HG03469 (cell line): ENCODE data around the gene MRPL48.
"Not testable (repeated sequence)": the region's sequence is repeated elsewhere in the genome, so short reads cannot be mapped to it uniquely, and the experiment has no call there.

Experiments
- ATAC-seq: cut with Tn5 transposase; IDR thresholded peaks from one replicate; pipeline ENCODE4 v1.9.1; 2021; ENCODE audit warnings: mild to moderate bottlenecking, moderate library complexity, moderate number of reproducible peaks; ENCODE audit not compliant: unreplicated experiment

Gene MRPL48

GRCh38 chr11:73833067-73833466, 45.4 kb downstream of the MRPL48 start:
- no peak for ATAC-seq

- ATAC-seq, result no peak
Measured at GRCh38 chr11:73838443-73839122, 50.9 kb downstream of the MRPL48 start.

DNA sequence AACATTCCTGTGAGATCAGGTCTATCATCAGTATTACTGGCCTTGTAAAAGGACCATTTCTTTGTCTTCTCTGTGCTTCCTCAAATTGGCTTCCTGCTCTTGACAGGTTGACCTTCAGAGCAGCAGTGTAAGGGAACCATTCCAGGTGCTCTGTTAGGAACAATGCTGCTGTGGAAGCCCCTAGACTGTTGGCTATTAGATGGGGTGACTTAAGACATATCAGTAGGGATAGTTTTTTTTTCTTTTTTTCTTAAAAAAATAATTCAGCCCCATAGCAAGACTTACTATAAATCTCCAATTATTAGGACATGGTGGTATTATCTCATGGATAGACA, 51.4 kb downstream of the MRPL48 start:
- ATAC-seq, result no peak

DNA sequence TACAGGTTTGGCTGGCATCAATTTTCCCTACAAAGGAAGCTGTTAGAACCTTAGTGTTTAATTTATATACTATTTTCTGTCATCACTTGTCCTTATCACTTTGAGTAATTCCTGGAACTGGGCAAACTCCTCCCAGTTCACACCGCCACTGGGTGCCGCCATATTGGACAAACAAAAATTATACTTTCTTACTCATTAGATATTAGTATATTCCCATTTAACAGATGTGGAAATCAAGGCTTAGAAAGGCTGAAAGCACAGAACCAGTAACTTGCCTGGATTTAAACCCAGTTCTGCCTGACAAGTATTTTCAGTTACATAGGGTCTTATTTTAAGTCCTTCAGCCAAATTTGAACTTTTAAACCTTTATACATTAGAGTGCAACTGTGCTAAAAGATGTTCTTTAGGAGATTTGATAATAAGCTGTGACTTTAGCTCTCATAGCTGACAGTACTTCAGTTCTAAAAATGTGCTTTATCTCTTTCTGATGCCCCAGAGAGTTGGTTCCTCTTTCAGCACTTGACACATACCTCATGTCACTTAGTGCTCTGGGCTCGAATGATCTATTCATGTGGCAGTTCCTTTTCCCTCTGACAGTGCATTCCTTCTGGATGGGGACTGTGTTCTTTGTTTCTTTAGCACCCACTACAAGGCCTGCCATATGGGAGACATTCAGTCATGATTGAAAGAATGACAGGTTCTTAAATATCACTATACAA, 63.5 kb downstream of the MRPL48 start:
- ATAC-seq, result no peak

GRCh38 chr11:73852049-73852448, 64.4 kb downstream of the MRPL48 start:
- no peak for ATAC-seq

DNA sequence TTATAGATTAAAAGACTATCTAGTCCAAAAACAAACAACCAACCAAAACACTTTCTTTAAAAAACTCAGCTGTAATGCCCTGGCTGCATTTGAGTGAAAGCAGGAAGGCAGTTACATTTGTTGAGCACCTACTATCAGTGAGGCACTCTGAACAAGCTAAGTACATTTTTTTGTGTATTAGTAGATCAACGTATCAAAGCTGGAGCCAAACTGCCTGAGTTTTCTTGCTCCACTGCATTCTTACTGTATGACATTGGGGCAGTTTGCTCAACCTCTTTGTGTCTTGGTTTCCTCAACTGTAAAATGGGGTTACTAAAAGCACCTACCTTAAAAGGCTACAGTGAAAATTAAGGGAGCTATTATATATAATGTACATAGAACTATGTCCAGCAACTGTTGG, 67.0 kb downstream of the MRPL48 start:
- ATAC-seq, result no peak

DNA sequence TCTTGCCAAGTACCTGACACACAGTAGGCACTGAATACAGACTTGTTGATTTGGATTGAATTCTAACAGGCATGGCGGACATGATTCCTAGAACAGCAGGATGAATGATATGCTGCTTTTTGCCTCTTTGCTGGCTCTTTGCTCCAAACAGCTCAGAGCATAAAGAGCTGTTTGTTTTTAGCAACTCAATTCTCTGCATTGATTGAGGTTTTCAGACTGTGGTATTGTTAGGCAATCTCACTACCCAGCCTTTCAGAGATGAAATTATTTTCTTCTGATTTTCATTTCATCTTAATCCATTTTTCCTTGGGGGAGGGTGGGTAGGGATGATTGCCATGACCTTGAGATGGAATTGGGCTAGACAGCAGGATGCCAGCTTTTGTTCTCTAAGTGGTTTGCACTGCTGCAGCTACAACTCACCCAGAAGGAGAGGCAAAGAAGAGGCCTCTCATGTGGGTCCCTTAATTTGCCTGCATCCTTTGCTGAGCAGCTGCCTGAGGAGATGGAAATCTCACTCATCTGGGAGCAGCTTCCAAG, 68.4 kb downstream of the MRPL48 start:
- ATAC-seq, result no peak

DNA sequence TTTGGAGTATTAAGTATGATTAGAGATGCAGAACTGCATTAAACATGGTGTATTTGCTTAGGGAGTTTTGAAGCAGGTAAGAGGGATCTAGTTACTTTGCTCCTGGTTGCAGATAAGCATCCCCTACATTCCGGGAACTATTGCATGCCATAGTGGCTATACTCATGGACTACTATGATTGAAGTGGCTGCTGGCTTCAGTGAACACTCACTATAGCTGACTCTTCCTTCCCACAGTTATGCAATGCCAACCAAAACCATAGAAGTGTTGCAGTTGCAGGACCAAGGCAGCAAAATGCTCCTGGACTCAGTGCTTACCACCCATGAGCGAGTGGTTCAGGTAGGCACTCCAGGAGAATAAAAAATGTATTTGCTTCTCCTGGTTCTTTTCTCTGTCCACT, 72.0 kb downstream of the MRPL48 start:
- no peak for ATAC-seq

DNA sequence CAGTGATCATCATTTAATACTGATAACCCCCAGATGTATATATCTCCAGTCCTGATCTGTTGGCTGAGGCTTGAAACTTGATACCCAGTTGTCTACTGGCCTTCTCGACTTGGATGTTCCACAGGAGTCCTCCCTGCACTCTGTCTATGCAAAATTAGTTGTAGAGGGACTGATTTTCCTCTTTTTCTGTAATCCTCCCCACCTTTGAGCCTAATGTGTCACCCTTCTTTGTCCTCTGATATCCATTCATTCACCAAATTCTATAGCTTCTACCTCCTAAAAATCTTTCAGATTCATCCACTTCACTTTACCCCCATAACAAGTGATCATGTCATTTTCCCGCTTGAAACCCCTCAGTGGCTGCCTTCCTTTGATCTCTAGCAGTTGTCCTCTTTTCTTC, 72.5 kb downstream of the MRPL48 start:
- ATAC-seq, result no peak

DNA sequence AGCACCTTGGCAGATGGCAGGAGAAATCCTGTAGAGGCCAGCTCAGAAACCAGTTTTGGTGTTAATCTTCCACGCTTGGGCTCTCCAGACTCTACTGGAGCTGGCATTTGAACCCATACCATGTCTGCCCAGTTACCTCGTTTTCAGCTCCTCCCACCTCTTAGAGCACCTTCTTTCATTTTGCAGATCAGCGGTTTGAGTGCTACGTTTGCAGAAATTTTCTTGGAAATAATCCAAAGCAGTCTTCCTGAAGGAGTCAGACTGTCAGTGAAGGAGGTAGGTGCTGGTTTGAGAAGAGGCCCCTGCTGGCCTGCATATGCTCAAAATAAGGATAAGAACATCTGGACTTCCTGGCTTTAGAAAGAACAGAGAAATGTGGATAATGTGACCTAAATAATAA, 75.3 kb downstream of the MRPL48 start:
- ATAC-seq, result no peak

- ATAC-seq, result no peak
Measured at GRCh38 chr11:73866095-73866579, 78.5 kb downstream of the MRPL48 start.

DNA sequence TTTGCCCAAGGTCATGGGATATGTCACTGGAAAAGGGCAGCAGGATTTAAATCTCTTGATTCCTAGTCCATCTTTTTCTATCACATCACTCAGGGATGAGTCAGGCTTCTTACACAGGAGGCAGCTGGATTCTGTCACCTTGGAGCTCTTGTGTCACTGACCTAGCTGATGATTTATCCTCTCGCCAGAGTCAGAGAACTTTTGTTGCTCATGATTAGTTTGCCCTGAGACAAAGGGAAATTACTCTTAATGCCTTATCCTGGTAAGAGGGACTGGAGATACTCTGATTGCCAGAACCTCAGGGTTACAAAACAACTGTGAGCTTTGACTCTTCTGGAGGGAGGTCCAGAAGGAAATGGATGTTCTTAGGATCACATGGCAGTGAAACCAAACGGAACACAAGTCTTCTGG, 78.9 kb downstream of the MRPL48 start:
- ATAC-seq, result no peak

DNA sequence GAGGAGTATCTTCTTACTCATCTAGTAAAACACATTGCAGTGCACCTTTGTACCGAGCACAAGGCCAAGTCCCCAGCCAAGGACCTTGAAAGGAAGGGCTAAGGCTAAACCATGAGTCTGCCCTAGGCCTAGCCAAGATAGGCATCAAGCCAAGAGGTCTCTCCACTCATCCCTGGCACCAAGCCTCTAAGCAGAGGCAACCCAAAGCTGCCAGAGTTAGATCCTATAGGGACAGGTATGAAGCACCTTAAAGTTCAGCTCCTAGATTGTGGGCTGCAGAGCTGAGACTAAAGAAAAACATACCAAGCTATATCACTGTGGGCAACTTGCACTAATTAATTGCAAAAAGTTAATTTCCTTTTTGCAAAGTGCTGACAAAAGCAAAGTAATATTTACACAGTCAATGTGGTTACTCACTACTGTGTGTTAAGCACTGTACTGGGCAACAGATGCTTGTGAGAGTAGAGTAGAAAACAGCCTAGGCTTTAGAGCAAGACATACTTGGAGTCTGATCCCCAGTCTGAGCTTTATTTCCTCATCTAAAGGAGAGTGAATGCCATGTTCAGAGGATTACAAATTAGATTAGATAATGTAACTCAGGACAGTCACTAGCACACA, 81.8 kb downstream of the MRPL48 start:
- no peak for ATAC-seq

DNA sequence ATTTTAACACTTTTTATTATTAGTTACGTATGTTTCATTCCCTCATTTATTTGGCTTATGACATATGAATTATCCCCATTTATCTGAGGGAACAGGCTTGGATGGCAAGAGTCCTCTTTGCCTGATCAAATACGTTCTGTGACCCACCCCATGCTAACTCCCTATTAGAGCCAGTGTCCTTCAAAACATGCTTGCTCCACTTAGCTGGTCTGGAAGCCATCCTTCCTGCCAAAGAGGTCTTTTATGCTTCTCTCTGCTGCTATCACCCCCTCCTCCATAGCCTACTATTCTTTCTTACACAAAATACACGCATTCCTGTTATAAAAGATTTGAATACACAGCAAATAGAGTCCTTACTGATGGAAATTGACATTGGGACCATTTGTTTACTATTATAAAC, 82.6 kb downstream of the MRPL48 start:
- ATAC-seq, result no peak

DNA sequence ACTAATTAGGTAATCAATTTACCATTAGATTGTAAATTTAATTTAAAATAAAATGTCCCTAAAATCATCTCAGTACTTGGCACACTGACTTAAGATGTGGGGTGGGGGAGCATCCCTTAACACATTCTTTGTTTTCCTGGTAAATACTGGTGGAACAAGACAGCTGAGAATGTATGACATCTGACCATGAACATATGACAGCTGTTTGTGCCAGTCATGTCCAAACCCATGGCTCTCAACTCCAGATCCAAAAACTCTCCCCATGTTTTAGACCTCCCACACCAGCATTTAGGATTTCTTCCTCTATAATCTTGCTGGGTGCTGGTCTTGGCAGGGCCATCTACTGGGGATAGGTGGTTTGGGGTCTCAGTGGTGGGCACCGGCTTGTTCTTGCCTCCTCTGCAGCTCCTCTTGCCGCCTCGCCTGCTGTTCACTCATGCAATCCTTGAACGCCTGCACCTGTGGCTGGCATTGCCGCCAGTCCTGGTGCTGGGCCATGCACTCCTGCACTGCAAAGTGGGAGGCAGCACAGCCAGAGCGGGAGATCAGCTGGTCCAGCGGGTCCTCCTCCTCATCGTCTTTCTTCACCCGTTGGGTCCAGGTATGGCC, 85.2 kb downstream of the MRPL48 start:
- ATAC-seq, result no peak

- no peak for ATAC-seq
Measured at GRCh38 chr11:73875380-73875779, 87.7 kb downstream of the MRPL48 start.

GRCh38 chr11:73875840-73876239, 88.2 kb downstream of the MRPL48 start:
- no peak for ATAC-seq

DNA sequence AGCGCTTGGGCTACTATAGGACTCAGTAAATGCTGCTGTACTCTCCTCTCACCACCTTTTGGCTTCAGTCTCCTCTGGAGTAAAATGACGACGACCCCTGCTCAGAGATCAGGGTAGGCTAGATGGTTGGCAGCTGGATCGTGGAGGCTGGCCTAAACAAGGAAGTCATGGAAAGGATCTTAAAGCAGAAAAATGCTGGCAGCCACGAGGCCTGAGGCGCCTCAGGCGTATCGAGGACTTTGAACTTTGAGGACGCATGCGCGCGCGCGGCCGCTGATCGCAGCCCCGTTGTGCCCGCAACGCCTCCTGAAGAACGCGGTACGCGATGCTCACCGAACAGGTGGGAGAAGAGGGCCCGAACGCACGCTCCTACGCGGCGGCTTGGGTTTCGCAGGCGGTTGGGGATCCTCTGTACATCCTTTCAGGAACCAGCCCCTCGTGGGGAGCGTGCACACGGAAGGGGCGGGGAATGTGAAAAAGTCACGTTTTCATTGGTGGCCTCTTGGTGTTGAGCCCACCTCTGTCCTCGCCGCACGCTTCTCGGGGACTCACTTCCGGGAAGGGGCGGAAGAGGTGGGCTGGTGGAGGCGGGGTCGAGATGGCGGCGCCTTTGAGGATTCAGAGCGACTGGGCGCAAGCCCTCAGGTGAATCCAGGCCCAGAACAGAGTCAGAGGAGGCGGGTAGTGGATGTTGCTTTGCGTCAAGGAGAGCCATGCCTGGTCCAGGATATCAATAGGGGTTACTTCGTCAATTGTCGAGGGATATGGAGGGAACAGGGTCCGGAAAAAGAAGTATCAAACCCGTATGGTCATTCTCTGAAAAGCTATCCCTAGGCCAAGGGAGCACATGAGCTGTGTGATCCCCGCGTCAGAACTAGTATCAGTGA, 89.0 kb downstream of the MRPL48 start, which contains the start of the genes COA4 and PAAF1:
TSS of gene COA4 (minus strand) at position 423 of the 887 bp plus-strand sequence. CDS start 3,468 bp downstream, outside the sequence.
TSS of gene PAAF1 (plus strand) at position 576 of the 887 bp plus-strand sequence. CDS start at position 599, 23 bp downstream.
- ATAC-seq, result peak; percentile 94

DNA sequence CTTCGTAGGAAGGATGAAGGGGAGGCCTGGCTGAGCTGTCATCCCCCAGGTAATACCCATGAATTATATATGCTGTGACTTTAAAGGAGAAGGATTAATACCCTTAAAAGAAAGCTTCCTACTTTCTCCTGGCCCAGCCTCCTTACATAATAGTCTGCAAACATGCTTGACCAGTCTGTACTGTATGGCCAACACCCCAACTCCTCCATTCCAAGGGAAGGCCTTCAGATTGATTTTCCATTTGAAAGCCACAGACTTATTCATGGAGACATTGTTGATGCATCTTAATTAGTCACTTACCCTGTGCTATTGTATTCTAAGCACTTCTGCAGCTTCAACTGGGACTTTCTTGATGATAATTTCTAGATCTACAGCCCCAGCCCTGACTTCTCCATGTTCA, 91.1 kb downstream of the MRPL48 start:
- ATAC-seq, result no peak

GRCh38 chr11:73880449-73880848, 92.8 kb downstream of the MRPL48 start:
- ATAC-seq, result not testable (repeated sequence)
